ENCODE measurements around the gene LRRC25. TPM values are rescaled to one million over a fixed set of nuclear protein-coding genes. Genes with fewer than 3 reads are reported as not detected.

LRRC25 gene
- total and polyA plus RNA-seq, 10 of the 15 experiments (the other 5 are each of a cell fraction or from before 2014, with no cell fraction given): 0.38 to 2.9 (median 1.2) TPM

DNA sequence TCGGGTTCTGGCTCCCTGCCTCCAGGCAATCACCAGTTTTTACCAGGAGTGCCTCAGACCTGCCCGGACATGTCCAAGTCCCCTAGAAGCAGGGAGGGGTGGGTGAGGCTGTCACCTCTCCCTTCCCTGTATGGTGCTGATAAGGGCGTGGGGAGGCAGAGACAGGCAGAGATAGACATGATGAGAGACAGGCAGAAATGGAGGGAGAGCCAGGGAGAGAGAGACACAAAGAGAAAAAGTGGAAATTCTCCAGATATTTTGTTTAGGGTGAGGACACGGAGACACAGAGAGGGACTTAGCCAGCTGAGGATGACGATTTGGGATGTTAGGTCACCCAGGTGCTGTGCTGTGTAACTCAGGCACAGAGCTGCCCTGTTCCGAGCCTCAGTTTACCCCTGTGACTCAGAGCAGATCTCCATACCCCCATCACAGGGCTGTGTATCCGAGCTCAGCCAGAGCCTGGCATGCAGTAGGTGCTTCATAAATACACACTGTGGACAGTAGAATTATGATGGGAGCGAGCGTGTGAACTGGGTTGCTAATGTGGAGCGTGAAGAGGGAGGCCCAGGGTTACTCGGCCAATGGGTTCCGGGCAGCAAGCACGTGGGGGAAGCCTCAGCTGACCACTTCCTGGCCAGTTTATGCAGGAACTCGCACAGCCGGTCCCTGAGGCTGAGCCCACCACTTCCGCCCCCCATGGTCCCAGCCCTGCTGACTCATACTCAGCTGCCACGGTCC lies 23.4 kb downstream of the LRRC25 start (continued):
- TF ChIP-seq JUND (IDR thresholded peaks at IDR 0.05; ENCODE audit: low read depth, low read length): peak; percentile 62; the same call in 1 of the 2 replicates
- no peak for TF ChIP-seq ASH2L (IDR thresholded peaks at IDR 0.05; ENCODE audit: borderline replicate concordance, low read depth)
- TF ChIP-seq, protein P1, sequence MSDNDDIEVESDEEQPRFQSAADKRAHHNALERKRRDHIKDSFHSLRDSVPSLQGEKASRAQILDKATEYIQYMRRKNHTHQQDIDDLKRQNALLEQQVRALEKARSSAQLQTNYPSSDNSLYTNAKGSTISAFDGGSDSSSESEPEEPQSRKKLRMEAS (IDR thresholded peaks at IDR 0.05; ENCODE audit: low read depth, low read length): peak; percentile 89
- TF ChIP-seq, protein P2, sequence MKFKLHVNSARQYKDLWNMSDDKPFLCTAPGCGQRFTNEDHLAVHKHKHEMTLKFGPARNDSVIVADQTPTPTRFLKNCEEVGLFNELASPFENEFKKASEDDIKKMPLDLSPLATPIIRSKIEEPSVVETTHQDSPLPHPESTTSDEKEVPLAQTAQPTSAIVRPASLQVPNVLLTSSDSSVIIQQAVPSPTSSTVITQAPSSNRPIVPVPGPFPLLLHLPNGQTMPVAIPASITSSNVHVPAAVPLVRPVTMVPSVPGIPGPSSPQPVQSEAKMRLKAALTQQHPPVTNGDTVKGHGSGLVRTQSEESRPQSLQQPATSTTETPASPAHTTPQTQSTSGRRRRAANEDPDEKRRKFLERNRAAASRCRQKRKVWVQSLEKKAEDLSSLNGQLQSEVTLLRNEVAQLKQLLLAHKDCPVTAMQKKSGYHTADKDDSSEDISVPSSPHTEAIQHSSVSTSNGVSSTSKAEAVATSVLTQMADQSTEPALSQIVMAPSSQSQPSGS (IDR thresholded peaks at IDR 0.05; ENCODE audit: low read length): no peak; the same call in 1 of the 2 replicates
- TF ChIP-seq RFX5 (IDR thresholded peaks at IDR 0.05; ENCODE audit: low read depth, low read length): no peak

DNA sequence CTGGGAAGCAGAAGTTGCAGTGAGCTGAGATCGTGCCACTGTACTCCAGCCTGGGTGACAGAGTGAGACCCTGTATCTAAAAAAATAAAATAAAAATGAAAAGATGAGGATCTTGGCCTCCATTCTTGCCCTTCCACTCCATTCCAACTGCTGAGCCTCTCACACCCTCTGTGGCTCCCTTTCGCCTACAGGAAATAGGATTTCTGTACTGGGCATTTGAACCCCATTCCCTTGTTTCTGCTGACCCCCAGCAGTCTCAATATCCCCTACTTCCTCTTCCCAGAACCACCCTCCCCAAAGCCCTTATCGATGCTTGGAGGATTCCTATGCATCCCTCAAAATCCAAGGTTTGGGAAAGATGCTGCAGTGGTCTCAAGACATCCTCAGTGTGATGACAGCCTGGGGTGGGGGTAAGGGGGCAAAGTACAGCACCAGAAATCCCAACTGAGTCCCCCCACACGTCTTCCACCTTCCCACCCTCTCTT lies 24.0 kb downstream of the LRRC25 start:
- TF ChIP-seq EED (IDR thresholded peaks at IDR 0.05; ENCODE audit: low read depth): peak; percentile 31; the same call in 1 of the 2 replicates
- peak in 1 of 2 experiments; percentile 42 for TF ChIP-seq IKZF2 (IDR thresholded peaks at IDR 0.05)
- no peak for TF ChIP-seq RUNX3 (IDR thresholded peaks at IDR 0.05; ENCODE audit: low read length)
- TF ChIP-seq NR2C1 (IDR thresholded peaks at IDR 0.05): no peak
- 0 out of 2 replicates have a peak, but pooled peaks have one; percentile 9 for TF ChIP-seq IKZF1 (conservative IDR thresholded peaks at IDR 0.05)
- 44% methylated on average over 4 of the region's 4 CpGs for WGBS (ENCODE audit: insufficient coverage, insufficient replicate concordance, low lambda C conversion rate, missing lambda C conversion rate)
- H3K4me2 ChIP-seq (ENCODE audit: control insufficient read depth, insufficient read depth): peak overlapping the region; percentile 66
- no peaks in the 10 kb centered on the region for H3K9me3 ChIP-seq (replicated peaks; ENCODE audit: control insufficient read depth, insufficient read depth, low read length)
- ChIA-PET SMC1A (ENCODE audit: uncharacterized antibody, unreplicated experiment) (interaction anchor here (0.7 to 1.7 kb wide), 6 partner anchors 15 to 44 kb away, joined by 3 to 5 read pairs (median 4); partner anchors contain the start of gene PGPEP1), RAD21 (ENCODE audit: unreplicated experiment) (interaction anchor here (0.8 to 2.5 kb wide), 4 partner anchors 15 to 203 kb away, joined by 3 to 7 read pairs (median 4); no protein-coding TSS in a partner anchor), CTCF (interaction anchor here (1.1 to 2.8 kb wide), 3 partner anchors 15 to 94 kb away, joined by 3 to 11 read pairs (median 4); no protein-coding TSS in a partner anchor), POLR2A (interaction anchor here (0.6 to 3.2 kb wide), 6 partner anchors 15 to 199 kb away, joined by 3 to 15 read pairs (median 4); partner anchors contain the start of gene JUND)
- FAIRE-seq: no peak
- peak overlapping the region; percentile 95 for H3K27ac ChIP-seq (ENCODE audit: control insufficient read depth, insufficient read depth)
- no TSS peak for BruUV-seq (replicated peaks)
- intact Hi-C loops (cut with micrococcal nuclease; ENCODE audit: unreplicated experiment) (no loop called here), in situ Hi-C loops (cut with MboI) (no loop called here)
- H3K27me3 ChIP-seq (replicated peaks in 1 of 2; ENCODE audit: control insufficient read depth in 2 of 2, insufficient read depth in 2 of 2, low read length in 1 of 2): no peaks in the 10 kb centered on the region
- H3K9ac ChIP-seq (ENCODE audit: control insufficient read depth, insufficient read depth, low read length): peak overlapping the region; percentile 77
- no peaks in the 10 kb centered on the region for H4K20me1 ChIP-seq (ENCODE audit: control insufficient read depth, insufficient read depth)
- no peaks in the 10 kb centered on the region; a peak in 1 of 4 replicates for H3K36me3 ChIP-seq (ENCODE audit: control insufficient read depth in 2 of 2, insufficient read depth in 2 of 2, low read length in 1 of 2)
- H3K4me3 ChIP-seq: no peak overlapping the region
- H3K79me2 ChIP-seq (ENCODE audit: control insufficient read depth, insufficient read depth, low read length): no peaks in the 10 kb centered on the region
- ATAC-seq: no peak
- DNase-seq (ENCODE audit: low read depth, low spot score): no peak
- H2AFZ ChIP-seq (ENCODE audit: control insufficient read depth, low read depth, low read length): peak overlapping the region; percentile 65
- peaks cover 41% of the 10 kb centered on the region for H3K4me1 ChIP-seq (ENCODE audit: control insufficient read depth, insufficient read depth, low read length)
